DMS 273 treated with DMSO at 0.1 percent for 48 hours (cell line): ENCODE data around the gene ADAMTS2.

Experiments used
- DNase-seq: peaks from one replicate; lab custom pipeline; 2025; lab: John Stamatoyannopoulos, UW

Gene ADAMTS2

DNA sequence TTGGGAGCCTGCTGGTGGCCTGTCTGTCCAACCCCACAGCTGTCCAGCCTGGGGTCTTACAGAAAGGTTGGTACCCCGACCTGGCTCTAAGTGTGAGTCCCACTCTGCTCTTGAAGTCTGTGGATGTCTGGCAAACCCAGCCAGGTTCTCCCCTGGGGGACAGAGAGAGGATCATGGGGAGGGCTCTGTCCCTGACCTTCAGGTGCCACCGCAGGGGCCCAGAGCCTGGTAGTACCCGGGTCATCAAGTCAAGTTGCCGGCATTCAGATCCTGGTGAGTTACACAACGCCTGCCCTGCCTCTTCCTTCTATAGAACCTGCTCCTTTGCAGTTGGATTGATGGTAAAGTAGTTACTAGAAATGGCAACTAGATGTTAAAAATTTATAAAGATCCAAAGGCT lies 66.7 kb downstream of the ADAMTS2 start:
- DNase-seq = no peak

DNA sequence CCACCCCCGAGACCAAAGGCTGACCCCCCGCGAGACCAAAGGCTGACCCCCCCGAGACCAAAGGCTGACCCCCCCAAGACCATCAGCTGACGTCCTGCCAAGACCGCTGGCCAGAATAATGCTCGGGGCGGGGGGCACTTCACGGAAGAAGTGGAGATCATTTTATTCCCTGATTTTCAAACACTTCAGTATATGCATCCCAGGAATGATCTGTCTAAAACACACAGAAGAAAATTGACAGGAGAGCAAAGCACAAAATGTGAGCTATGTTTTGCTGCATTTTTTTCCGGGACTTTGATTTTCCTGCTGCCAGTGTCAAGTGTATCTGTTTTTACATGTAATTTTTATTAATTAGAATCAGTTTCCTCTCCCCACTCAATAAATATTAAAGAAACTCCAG lies 67.1 kb downstream of the ADAMTS2 start:
- no peak for DNase-seq

DNA sequence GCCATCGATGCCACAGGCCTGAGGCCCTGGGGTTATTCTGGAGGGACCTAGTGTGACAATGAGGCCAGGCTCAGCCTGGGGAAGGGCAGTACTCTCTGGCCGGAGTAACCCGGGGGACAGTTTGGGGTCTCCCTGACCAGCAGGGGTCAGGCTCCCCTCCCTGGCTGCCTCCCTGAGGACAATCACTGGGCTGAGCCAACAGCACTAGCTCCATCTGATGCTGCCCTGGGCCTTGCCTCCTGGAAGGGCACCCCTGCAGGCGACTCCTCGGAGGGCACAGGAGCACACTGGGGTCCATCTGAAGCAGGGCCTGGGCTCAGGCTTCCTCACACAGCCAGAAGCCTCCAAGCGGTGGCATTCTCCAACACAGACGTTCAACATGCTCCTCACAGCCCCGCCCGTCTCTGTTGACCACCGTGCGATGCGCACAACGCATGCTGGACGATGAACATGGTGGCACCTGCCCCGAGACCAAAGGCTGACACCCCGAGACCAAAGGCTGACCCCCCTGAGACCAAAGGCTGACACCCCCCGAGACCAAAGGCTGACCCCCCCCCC lies 68.3 kb downstream of the ADAMTS2 start:
- no peak for DNase-seq

DNA sequence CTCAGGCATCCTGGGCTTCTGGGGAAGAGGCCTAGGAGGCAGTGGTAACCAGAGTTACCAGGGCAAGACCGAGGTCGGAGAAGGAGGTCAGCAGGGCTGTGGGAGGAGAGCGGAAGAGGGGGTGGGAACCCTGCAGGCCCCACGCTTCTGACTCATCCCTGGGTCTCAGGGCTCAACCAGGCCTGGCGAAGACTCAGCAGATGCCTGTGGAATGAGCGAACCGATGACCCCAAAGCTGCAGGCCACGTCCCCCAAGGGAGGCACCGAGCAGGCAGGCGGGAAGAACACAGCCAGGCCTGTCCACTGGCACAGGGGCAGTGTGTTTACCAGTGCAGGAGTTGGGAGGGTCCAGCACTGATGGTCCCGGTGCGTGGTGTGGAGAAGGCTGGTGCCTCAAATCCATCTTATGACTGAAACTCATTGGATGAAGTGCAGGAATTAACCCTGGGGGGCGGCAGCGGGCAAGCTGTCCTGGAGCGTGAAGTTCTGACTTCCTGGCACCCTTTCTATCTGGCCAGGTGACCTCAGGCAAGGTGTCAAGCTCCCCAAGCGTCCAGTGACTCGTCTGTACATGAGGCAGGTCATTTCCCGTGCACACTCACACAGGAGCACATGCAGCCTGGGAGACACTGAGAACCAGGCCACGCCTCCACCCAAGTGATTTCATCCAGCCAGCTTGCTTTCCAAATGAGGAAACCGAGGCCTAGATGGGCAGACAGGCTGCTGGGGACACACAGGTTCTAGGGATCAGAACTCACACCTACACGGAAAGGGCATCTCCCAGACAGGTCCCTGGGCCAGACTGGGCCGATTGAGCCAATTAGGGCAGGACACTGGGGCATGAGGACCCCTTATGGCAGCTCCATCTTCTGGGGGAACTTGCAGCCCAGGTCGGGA lies 69.1 kb downstream of the ADAMTS2 start:
- DNase-seq = no peak

DNA sequence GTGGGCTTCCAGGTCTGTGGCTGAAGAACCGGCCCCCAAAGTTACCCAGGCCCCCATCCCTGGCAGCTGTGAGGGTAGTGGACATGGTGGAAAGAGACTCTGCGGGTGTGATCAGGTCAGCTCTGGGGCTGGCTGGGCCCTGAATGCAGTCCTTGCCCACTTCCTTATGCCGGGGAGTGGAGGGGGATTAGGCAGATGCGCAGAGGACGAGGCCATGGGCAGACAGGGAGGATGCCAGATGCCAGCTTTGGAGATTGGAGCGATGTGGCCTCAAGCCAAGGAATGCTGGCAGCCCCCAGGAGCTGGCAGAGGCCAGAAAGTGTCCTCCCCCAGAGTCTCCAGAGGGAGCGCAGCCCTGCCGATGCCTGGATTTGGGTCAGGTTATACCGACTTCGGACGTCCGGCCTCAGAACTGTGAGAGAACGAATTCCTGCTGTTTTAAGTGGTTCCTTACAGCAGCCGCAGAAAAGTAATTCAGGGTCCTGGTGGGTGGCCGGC lies 69.8 kb downstream of the ADAMTS2 start:
- DNase-seq = no peak

DNA sequence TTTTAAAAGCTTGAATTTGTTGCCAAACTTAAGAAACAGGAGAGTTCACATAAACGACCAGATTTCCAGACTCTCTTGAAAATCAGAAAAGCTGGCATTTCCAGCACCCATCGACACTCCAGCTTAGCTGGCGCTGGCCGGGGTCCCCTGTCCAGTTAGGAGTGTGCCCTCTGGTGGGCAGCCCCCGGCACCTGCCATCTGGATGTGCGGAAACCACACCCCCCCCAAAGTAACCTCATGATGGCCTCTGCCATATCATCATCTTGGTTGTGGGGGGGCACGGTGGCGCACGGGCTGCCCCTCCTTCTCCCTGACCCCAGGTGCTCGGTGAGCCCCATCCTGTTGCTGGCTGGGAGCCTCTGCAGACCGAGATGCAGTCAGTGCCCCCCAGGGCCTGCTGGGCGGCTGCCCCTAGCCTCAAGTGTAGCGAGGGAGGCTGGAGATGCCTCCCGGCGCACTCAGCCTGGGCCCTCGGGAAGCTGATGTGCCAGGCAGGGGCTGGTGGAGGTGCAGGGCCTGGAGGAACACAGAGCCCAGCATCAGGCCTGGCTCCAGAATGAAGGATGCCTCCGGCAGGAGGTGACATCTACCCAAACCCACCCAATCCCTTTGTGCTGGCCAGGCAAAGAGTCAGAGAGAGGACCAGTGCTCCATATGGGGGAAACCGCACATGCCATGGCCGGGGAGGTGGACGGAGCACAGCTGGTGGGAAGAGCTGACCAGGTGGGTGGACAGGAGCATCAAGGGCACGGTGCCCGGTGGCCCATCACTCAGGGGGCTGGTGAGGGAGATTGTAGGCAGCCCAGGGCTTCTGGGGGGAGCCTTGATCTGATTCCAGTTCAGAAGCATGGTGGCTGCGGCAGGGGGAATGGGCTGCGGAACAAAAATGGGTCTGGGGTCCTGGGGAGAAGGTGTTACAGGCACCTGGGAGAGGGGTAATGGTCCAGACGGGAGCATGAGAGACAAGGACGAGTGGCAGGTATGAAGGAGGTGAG lies 70.6 kb downstream of the ADAMTS2 start:
- no peak for DNase-seq

DNA sequence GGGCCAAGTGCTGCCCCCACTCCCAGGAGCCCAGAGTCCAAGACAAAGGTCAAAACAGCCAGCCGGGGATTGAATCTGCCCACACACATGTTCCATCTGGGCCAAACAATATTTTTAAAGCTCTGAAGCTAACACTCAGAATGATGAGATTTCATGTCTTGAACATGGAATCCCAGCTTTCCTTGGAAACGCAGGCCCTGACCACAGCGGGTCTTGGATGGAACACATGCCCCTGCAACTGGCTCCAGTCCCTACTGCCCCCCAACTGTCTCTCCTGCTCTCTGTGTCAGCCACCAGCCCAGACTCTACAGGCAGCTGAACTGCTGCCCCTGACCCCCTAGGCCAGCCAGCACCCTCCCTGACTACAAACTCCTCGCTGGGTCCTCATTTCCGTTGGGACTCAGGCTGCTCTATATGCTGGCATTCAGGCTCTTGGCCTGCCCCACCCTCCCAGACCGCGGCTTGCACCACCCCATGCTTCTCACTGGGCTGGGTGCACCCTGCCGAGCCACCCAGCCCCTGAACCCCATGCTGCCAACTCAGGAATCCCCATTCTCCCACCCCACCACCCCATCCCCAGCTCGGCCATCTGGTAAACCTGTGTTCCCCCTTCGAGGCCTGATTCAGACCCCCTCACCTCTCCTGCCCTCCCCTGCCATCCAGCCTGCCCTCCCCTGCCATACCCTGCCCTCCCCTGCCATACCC lies 71.7 kb downstream of the ADAMTS2 start:
- no peak for DNase-seq

DNA sequence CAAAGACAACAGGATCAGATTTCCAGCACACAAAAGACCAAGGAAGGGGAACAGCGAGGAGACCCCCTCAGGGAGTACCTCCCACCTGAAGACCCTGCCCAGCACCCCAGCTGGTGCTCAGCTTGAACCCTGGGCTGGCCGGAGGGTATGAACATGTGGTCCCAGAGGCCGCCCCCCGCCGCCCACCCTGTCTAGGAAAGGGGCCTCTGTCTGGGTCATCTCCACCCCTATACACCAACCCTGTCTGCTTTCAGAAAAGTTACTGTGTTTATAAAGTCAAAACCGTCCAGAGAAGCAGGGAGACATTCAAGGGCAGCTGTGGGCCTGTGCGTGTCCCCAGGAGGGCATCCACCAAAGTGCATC lies 72.2 kb downstream of the ADAMTS2 start:
- no peak for DNase-seq

DNA sequence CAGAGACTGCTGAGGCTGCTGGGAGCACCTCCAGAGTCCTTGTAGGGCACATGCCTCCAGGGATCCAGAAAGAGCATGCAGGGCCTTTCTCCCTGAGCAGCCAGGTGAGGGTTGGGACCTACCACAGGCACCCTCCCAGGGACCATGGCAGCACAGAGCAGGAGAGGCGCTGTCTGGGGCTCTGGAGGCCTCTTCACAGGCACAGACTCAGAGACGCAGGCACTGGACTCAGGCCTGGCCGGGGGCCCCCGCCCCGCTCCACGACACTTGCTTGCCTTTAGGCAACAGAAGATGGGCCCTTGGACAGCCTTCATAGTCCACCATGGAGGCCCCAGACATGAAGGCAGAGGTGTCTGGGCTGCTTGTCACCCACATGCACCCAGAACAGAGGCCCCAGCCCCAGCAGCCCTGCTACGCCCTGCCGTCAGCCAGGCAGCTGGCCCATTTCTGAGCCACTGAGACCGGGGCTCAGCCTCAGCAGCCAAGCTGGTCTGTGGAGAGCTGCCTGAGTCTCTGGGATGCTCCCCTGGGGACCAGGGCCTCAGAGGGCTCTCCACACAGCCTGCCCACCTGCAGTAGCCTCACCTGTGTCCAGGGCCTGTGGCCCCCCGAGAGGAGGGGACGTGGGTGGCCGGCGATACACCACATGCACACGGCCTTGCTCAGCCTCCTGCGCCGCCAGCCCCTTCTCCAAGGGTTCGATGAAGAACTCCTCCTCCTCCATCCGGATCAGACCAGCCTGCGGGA lies 72.8 kb downstream of the ADAMTS2 start:
- DNase-seq = no peak

DNA sequence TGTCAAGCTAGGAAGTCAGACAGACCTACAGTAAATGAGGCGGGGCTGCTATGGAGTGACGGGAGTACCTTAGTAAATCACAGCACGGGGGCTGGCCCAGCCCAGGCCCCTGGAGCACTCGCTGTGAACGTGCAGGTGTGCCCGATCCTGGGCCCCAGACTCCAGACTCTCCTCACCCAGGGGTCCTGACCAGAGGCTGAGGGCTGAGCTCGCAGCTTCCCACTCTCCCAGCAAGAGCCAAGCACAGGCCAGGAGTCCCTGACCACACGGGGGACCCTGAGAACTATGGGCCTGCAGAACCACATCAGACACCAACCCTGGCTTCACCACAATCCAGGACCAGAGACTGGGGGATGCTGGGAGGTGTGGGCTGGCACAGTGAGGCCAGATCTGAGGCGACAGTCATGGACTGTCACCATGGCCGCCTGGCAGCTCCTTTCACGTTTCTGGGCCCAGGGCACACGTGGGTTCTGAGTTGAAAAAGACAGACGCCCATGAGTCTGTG lies 73.4 kb downstream of the ADAMTS2 start:
- DNase-seq = no peak

DNA sequence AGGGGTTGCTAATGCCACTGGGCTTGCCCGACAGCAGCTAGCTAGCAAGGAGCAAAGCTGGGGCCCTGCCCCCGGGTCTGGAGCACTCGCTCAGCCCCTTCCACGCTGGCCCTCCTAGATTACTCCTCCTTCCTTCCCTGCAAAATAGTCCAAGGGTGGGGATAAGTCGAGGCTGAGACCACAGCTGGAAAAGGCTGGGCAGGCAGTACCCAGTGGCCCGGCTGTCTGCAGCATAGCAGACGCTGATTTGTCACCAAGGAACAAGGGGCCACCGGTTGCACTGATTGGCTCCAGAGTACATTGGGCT lies 73.9 kb downstream of the ADAMTS2 start:
- no peak for DNase-seq

DNA sequence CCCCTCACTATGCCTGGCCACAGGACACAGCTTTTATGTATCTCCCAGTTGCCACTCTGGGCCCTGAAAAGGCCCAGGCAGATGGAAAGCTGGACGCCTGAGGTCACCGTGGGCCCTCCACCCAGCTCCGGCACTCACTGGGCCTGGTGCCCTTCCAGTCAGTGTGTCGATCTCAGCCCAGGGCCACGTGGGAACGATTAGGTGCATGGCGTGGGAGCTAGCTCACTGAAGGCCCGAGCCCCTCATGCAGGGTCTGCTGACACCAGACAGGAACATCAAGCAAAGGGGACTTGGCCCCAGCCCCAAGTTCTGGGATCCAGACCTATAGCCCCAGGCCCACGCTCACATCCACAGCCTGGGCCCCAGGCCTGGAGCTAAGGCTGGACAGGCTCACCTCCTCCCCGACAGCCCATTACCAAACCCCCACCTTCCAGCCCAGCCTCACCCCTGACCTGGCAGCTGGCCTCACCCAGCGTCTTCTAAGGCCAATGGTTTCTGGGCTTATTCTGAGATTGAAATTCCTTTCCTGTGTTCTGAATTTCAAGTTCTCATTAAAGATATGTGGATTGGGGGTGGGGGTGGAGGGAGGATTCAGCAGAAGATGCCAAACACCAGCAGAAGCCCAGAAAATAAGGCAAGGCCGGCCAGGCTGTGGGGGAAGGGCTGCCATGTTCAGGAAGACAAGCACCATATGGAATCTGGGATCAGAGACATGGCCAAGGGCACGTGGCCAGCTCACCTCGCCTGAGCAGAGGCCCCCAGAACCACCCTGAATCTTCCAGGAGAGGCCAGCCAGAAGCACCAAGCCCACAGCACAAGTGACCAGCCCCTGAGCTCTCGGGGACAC lies 74.5 kb downstream of the ADAMTS2 start:
- no peak for DNase-seq

DNA sequence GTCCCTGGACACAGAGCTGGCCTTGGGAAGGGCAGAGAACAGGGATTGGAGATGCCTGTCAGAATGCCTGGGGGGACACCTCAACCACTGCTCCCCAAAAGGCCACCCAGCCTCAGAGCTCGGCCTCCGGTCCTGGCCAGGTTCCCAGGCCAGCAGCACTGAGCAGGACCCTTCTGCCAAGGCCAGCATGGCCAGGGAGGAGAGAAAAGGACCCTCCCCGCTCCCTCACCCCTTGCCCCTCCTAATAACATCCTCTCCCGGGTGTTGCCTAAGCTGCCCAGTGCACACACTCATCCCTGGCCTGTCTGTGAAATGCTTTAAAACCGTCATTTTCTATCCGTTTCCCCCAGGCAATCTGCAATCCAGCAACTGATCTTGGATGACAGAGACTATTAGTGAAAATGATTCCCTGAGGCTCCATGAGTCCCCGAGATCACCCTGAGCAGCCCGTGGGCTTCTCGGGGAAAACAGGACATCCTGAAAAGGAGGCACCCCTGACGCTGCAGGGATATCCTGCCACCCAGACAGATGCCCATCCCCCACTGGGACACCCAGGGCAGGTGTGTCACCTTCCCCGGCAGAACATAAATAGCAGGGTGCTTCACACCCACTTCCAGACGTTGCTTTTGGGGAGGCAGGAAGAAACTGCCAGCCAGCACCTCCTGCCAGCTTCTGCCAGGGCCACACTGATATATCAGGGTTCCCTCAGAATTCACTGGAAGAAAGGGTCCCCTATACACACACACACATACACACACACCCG lies 75.3 kb downstream of the ADAMTS2 start:
- no peak for DNase-seq

DNA sequence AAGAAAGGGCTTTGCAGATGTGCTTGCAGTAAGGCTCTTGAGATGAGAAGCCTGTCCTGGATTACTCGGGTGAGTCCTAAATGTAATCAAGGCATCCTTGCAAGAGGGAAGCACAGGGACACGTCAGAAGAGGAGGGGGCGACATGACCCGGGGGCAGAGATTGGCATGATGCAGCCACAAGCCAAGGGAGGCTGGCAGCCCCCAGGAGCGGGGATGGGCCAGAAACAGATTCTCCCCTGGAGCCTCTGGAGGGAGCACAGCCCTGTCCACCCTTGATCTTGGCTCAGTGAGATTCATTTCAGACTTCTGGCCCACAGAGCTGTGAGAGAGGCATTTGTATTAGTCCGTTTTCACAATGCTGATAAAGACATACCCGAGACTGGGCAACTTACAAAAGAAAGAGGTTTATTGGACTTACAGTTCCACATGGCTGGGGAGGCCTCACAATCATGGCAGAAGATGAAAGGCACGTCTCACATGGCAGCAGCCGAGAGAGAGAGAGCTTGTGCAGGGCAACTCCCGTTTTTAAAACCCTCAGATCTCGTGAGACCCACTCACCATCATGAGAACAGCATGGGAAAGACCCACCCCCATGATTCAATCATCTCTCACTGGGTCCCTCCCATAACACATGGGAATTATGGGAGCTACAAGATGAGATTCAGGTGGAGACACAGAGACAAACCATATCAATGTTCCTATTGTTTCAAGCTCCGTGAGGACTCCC lies 76.1 kb downstream of the ADAMTS2 start:
- no peak for DNase-seq

DNA sequence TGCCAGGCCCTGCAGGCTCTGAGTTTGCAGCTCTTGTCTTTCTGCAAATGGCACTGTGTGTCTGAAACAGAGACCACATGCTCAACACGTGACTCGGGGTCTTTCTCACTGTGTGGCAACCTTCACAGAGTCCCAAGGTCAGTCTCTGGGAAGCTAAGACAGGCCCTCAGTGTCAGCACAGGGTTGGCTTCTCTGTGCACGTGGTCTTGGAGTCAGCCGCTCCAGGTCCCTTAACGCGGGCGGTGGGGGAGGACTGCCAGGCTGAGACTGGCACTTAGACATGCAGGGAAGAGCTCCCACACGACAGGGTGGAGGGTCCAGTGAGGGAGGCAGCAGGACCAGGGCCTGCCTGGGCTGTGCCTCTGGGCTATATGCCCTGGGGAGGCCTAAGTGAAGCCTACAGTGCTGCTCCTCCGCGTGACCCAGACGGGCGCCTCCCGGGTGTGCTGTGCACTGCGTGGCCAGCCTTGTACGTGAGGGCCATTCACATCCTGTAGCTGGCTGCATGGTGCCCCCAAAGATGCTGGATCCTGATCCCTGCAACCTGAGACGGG lies 76.8 kb downstream of the ADAMTS2 start:
- DNase-seq = no peak

DNA sequence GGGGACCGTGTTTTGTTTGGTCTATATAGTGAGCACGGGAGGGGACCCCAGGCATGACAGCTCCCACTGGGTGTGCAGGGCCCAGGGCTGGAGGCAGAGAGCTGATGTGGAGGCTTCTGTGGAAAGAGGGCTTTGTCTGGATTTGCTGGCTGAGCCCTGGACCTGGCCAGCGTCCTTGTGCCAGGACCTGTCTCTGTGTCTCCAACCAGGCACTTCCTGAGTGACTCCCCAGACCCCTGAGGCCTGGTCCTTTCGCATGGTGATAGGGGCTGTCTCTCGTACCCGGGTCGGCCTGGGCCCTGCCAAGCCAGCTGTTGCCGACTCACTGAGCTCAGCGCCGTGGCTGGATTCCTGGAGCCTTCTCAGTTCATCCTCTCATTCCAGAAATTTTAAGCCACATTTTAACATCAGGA lies 77.6 kb downstream of the ADAMTS2 start:
- no peak for DNase-seq

DNA sequence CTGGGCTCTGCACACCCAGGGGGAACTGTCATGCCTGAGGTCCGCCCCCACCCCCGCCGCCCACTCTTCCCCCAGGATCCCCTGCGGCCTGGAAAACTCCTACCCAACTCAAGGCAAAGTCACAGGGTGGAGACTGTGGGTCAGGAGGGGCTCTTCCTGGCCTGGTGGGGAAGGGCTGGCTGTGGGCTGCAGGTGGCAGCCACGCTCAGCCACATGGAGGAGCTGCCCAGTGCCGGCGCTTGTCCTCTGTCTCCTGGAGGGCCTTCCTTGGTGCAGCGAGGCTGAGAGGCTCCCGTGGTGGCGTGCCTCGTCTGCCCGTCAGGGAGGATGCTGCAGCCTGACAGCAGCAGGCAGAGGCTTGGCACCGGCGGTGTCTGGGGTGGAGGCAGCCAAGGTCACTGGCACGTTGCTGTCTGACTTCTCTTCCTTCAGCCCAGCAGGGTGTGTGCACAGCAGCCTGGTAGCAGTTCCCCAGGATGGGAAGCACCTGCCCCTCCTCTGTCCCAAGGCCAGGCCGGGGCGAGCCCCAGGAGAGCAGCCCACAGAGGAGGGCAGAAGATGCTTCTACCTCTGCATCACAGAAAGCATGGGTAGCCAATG lies 78.1 kb downstream of the ADAMTS2 start:
- DNase-seq = no peak
